GM19193 (cell line): Measurements from ENCODE around the gene GPX7.

Experiments used
- POLR2A ChIP-seq: IDR thresholded peaks from 4 replicates; pipeline ENCODE4 v1.6.1; 2011; ENCODE audit not compliant: insufficient read depth, insufficient read length; ENCODE audit errors: extremely low read depth

GPX7 gene

GRCh38 chr1:52632732-52633290 is 30.6 kb downstream of the GPX7 start, which contains the start of gene SHISAL2A:
Gene SHISAL2A, plus strand, starts transcription at chr1:52633168. Its CDS starts 326 bp downstream, at chr1:52633494.
- no peak for TF ChIP-seq POLR2A

DNA sequence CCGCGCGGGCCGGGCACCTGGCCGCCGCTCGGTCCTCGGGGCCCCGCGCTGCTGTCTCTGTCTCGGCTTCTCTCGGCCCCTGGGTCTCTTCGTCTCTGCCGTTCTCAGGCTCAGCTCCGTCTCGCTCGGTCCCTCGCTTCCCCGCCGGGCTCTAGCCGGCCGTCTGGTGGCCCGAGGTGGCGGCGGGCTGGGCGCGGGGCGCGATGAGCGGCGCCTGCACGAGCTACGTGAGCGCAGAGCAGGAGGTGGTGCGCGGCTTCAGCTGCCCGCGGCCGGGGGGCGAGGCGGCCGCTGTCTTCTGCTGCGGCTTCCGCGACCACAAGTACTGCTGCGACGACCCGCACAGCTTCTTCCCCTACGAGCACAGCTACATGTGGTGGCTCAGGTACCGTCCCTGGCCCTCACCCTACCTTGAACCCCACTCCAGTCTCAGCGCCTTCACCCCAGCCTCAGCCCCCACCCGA is 31.2 kb downstream of the GPX7 start:
- TF ChIP-seq POLR2A, result no peak

DNA sequence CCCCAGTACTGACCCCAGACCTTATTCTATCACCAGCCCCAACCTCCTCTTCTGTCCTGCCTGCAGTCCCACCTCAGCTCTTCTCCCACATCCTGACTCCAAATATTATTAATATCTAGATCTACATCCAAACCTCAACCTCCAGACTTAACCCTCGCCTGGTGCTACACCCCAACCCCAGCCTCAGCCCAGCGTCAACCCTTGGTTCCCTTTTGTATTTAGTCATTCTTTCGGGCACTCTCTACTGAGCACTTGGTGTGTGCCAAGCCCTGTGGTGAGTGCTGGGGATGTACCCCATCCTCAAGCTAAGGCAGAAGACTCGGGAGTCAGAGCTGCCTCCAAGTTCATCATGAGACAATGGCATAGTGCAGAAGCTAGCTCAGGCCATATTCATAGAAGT is 31.9 kb downstream of the GPX7 start:
- TF ChIP-seq POLR2A, result no peak

- TF ChIP-seq POLR2A, result no peak
Observed at GRCh38 chr1:52635321-52636089, 33.3 kb downstream of the GPX7 start.

DNA sequence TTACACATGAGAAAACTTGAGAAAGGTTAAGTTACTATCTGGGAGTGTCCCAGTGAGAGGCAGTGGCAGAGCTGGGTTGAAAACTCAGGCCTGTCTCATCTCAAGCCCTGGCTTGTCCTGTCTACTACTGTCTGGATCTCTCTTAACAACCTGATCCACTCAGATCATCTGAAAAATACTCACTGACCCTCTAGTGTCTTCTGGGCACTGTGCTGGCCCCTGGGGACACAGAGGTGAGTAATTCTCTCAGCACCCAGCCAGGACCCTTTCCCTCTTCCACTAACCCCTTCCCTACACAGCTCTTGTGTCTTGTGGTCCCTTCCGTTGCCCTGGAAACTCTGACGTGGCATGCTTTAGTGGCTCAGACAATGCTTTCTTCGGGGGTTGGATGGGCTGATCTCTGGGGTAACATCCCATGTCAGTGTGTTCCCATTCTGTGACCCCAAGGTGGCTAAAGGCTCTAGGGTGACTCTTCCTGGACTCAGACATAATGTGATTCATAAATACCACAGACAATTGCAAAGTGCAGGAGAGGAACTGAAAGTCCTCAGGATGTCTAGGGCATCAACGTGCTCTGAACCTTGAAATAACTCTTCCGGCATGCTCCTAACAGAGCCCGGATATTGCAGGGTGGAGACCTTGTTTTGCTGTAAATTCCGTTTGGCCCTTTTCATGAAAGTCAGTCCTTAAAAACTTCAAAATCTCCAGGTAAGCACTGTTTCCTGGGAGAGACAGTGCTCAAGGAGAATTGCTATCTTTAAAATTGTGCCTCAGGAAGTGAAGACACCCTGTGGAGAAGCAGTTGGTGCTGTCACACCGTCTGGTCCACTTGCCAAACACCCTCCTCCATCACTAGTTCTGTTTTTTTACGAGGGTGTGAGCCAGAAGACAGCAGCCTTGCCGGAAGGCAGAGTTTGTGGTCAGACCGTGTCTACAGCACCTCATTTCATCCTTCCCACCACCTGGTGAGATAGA is 34.8 kb downstream of the GPX7 start:
- peak; percentile 43 for TF ChIP-seq POLR2A

- TF ChIP-seq POLR2A, result no peak
Observed at GRCh38 chr1:52637946-52638345, 35.8 kb downstream of the GPX7 start.

GRCh38 chr1:52640697-52641096 is 38.5 kb downstream of the GPX7 start:
- TF ChIP-seq POLR2A, result no peak

GRCh38 chr1:52641307-52641706 is 39.1 kb downstream of the GPX7 start:
- no peak for TF ChIP-seq POLR2A

DNA sequence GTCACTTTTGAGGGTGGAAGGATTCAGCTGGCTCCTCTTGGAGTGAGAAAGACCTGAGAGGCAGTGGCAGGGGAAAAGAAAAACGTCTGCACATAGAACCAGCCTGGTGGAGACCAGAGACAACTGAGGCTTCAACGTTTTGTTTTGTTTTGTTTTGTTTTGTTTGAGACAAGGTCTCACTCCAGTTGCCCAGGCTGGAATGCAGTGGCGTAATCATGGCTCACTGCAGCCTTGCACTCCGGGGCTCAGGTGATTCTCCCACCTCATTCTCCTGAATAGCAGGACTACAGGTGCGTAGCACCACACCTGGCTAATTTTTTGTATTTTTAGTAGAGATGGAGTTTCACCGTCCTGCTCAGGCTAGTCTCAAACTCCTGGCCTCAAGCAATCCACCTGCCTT is 43.1 kb downstream of the GPX7 start:
- TF ChIP-seq POLR2A, result no peak

DNA sequence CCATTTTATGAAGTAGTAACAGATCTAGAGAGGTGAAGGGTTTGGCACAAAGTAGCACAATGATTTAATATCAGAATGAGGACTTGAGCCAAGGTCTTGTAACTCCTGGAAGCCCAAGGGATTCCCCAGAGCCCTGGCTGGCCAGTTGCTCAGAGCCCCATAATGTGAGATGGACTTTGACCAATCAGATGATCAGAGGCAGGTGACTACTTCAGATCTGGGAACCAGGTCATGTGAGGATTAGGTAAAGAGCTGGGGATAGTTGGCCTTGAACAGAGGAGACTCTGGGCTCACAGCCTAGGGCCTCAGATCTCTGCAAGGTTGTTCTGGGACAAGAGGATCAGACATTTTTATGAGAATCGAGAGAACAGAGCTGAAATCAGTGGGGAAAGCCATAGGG is 49.7 kb downstream of the GPX7 start:
- no peak for TF ChIP-seq POLR2A

DNA sequence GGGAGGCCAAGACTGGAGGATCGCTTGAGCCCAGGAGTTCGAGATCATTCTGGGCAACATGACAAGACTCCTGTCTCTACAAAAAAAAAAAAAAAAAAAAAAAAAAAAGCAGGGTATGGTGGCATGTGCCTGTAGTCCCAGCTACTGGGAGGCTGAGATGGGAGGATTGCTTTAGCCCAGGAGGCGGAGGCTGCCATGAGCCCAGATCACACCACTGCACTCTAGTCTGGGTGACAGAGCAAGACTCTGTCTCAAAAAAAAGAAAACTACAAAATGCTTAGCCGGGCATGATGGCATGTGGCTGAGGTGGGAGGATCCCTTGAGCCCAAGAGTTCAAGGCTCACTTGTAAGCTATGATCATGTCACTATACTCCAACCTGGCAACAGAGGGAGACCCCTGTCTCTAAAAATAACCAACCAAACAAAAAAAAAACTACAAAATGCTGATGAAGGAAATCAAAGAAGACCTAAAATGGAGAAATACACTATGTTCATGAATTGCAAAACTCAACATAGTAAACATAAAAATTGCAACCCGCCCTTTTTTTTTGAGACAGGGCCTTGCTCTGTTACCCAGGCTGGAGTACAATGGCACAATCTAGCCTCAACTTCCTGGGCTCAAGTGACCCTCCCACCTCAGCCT is 51.2 kb downstream of the GPX7 start:
- TF ChIP-seq POLR2A, result no peak

- no peak for TF ChIP-seq POLR2A
Observed at GRCh38 chr1:52654063-52654462, 51.9 kb downstream of the GPX7 start.

DNA sequence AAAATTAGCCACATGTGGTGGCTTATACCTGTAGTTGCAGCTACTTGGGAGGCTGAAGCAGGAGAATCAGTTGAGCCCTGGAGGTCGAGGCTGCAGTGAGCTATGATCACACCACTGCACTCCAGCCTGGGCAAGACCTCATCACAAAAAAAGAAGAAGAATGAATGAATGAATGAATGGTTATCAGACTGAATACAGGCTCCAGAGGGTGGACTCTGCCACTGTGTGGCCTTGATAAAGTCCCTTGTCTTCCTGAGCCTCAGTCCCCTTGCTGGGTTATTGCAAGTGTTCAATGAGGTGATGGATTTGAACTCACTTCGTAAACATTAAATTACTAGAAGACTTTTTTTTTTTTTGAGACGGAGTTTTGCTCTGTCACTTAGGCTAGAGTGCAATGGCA is 55.5 kb downstream of the GPX7 start:
- no peak for TF ChIP-seq POLR2A
